Activated B cell treated with CpG ODN at 0.5 μM for 24 hours (primary cell): Measurements from ENCODE around the gene TM4SF4. TPM values are rescaled to one million over a fixed set of nuclear protein-coding genes. Genes with fewer than 3 reads are reported as not detected.

Experiments used
- ATAC-seq: fragments of 200-7000 bp; cut with Tn5 transposase; one replicate; pipeline ENCODE4 v1.10.0; 2021; ENCODE audit warnings: low read depth, mild to moderate bottlenecking, moderate library complexity
- CTCF ChIA-PET: fragments of 350-600 bp; sonication (Branson Sonifier 250); formaldehyde crosslinking; loops from one replicate; lab custom pipeline; 2021; ENCODE audit warnings: antibody characterized with exemption; lab: Charles Lee
- POLR2A ChIA-PET: fragments of 350-600 bp; sonication (Branson Sonifier 250); formaldehyde crosslinking; loops from one replicate; lab custom pipeline; 2021; ENCODE audit warnings: antibody characterized with exemption; lab: Charles Lee
- DNase-seq: peaks from one replicate; pipeline ENCODE4 v3.0.0; 2022
- H3K27ac Mint-ChIP-seq: one replicate; pipeline ENCODE4 v1.8.0; 2020; ENCODE audit warnings: mixed read lengths
- H3K27me3 Mint-ChIP-seq: one replicate; pipeline ENCODE4 v1.8.0; 2021; ENCODE audit warnings: mixed read lengths
- H3K36me3 Mint-ChIP-seq: one replicate; pipeline ENCODE4 v1.8.0; 2021; ENCODE audit warnings: low read depth, mixed read lengths
- H3K4me1 Mint-ChIP-seq: one replicate; pipeline ENCODE4 v1.8.0; 2021; ENCODE audit warnings: mixed read lengths
- H3K4me3 Mint-ChIP-seq: one replicate; pipeline ENCODE4 v1.8.0; 2020; ENCODE audit warnings: mild to moderate bottlenecking, mixed read lengths
- H3K9me3 Mint-ChIP-seq: one replicate; pipeline ENCODE4 v1.8.0; 2020; ENCODE audit warnings: mixed read lengths
- CTCF ChIP-seq: fragments of 200-600 bp; IDR thresholded peaks from one replicate; pipeline ENCODE4 v1.8.0; 2022; ENCODE audit warnings: antibody characterized with exemption, mild to moderate bottlenecking
- intact Hi-C: fragments of 100-400 bp; cut with micrococcal nuclease; formaldehyde crosslinking; loops from one replicate; pipeline ENCODE4 v1.15.1; 2024
- total RNA-seq: library from RNA; stranded (reverse); gene quantifications from 2 replicates; pipeline ENCODE4 v1.2.3, GENCODE V29; 2022

TM4SF4 gene
- total RNA-seq, 1 donor from 2014 or later, result not detected

DNA sequence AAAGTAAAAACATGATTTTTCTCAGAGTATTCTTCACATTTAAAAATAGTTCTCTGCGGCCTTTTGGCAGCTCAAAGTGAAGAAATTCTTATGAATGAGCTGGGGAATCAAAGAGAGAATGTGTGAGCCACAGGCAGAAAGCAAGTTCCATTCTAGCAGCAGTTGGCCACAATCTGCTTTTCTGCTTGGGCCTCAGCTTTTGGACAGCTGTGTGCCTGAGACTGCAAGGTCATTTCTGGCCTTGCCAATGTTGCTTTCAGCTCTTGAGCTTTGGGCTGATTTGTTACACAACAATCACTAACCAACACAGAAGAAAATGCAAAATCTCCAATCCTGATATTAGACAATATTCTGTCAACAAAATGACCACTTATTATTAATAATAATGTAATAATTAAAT lies 14.4 kb upstream of the TM4SF4 start:
- Mint-ChIP-seq H3K27ac (no peak overlapping the region), H3K9me3 (no peaks in the 10 kb centered on the region), H3K36me3 (no peaks in the 10 kb centered on the region), H3K27me3 (peaks cover 24% of the 10 kb centered on the region), H3K4me3 (no peak overlapping the region), H3K4me1 (no peaks in the 10 kb centered on the region)
- intact Hi-C loops, result no loop called here
- ChIA-PET POLR2A (no interaction called here), CTCF (no interaction called here)
- no peak for TF ChIP-seq CTCF
- DNase-seq, result no peak
- no peak for ATAC-seq

DNA sequence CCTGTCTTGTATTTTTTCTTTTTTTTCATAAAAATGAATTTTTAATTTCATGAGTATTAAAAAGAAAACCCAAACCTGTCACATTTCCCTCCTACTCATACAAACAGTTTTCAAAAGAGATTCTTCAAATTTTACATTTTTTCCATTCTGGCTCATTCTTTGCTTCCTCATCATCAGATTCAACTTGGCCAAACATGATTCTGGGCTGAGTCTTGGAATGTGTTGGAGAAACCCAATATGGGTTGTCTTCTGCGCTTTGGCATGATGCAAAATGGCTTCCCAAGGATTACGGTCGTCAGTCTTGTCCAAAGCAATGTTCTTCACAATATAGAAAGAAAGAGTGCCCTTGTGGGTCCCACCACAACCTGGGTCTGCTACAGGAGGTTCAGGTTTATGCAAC lies 12.4 kb upstream of the TM4SF4 start:
- Mint-ChIP-seq H3K27ac (no peak overlapping the region), H3K36me3 (no peaks in the 10 kb centered on the region), H3K4me3 (no peak overlapping the region), H3K9me3 (no peaks in the 10 kb centered on the region), H3K27me3 (peaks cover 14% of the 10 kb centered on the region), H3K4me1 (no peaks in the 10 kb centered on the region)
- CTCF ChIA-PET, result no interaction called here
- TF ChIP-seq CTCF, result no peak
- no peak for DNase-seq
- POLR2A ChIA-PET, result no interaction called here
- intact Hi-C loops, result no loop called here
- no peak for ATAC-seq

- no peaks in the 10 kb centered on the region for H3K4me1 Mint-ChIP-seq
- intact Hi-C loops, result no loop called here
- DNase-seq, result no peak
- no peaks in the 10 kb centered on the region for H3K36me3 Mint-ChIP-seq
- H3K4me3 Mint-ChIP-seq, result no peak overlapping the region
- ChIA-PET CTCF (no interaction called here), POLR2A (no interaction called here)
- no peak for ATAC-seq
- no peak for TF ChIP-seq CTCF
- no peaks in the 10 kb centered on the region for H3K9me3 Mint-ChIP-seq
- H3K27me3 Mint-ChIP-seq, result peaks cover 13% of the 10 kb centered on the region
- H3K27ac Mint-ChIP-seq, result no peak overlapping the region
Observed at GRCh38 chr3:149462581-149463011, 11.9 kb upstream of the TM4SF4 start.

DNA sequence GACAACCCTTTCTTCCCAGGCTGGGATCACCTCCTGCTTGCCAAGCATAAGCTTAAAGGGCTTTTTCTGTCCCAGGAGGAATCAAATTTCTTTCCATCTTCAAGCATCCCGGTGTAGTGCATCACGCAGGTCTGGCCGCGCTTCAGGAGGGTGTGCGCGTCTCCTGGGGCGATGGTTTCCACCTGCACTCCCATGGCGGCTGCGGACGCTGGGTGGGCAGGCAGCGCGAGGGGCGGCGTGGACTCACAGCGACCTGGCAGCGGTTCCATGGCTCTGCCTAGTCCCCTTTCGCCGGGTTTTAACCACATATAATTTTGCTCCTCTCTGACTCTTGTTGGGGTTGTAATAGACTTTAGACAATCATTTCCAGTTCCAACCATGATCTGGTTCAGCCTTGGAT lies 10.6 kb upstream of the TM4SF4 start:
- no peak for DNase-seq
- peaks cover 3% of the 10 kb centered on the region for H3K4me1 Mint-ChIP-seq
- H3K36me3 Mint-ChIP-seq, result no peaks in the 10 kb centered on the region
- intact Hi-C loops, result no loop called here
- H3K27me3 Mint-ChIP-seq, result peaks cover 13% of the 10 kb centered on the region
- no peak for TF ChIP-seq CTCF
- CTCF ChIA-PET, result no interaction called here
- ATAC-seq, result no peak
- no peak overlapping the region for H3K27ac Mint-ChIP-seq
- POLR2A ChIA-PET, result no interaction called here
- H3K4me3 Mint-ChIP-seq, result no peak overlapping the region
- no peaks in the 10 kb centered on the region for H3K9me3 Mint-ChIP-seq

DNA sequence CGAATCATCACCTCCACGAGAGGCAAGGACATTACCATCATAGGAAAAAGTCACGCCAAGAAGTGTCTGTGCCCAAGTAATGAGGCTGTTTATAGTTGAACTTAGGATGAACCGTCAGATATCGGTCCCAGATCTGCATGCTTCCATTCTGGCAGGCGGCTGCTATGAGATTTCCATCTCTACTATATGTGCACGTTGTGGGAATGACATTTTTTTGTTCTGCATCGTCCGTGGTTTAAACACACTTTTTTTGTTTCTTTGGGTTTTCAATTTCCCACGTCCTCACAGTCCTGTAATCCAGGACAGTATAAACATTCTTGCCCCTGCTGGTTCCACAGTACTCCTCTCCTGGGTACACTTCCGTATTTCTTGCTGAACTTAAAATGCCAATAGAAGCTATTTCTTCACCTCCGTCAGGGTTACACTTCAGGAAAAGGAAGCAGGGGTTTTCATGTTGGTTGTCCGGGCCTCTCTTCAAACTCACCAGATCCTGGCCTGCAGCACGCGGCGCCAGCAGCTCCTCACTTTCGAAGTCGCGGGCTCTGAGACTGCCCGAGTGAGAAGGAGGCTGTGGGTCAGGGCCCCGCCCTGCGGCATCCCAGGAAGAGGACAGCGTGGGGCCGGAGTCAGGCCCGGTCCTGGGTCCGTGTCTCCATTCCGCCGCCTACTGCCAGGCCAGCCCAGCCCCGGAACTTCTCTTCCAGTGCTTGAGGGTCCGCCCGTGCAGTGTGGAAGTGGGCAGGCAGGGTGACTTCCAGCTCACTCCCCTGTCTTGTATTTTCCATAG lies 9.8 kb upstream of the TM4SF4 start:
- intact Hi-C loops, result no loop called here
- no peak overlapping the region for H3K27ac Mint-ChIP-seq
- no peak overlapping the region for H3K4me3 Mint-ChIP-seq
- peaks cover 3% of the 10 kb centered on the region for H3K4me1 Mint-ChIP-seq
- ChIA-PET POLR2A (no interaction called here), CTCF (no interaction called here)
- no peaks in the 10 kb centered on the region for H3K9me3 Mint-ChIP-seq
- peaks cover 13% of the 10 kb centered on the region for H3K27me3 Mint-ChIP-seq
- DNase-seq, result no peak
- ATAC-seq, result no peak
- H3K36me3 Mint-ChIP-seq, result no peaks in the 10 kb centered on the region
- no peak for TF ChIP-seq CTCF
